GM19193 (cell line): ENCODE results near the gene PRODH2.

ENCODE experiments used
- POLR2A ChIP-seq: IDR thresholded peaks from 4 replicates; pipeline ENCODE4 v1.6.1; 2011; ENCODE audit not compliant: insufficient read depth, insufficient read length; ENCODE audit errors: extremely low read depth

Gene PRODH2

GRCh38 chr19:35779033-35779432, 33.6 kb downstream of the PRODH2 start:
- TF ChIP-seq POLR2A: no peak

DNA sequence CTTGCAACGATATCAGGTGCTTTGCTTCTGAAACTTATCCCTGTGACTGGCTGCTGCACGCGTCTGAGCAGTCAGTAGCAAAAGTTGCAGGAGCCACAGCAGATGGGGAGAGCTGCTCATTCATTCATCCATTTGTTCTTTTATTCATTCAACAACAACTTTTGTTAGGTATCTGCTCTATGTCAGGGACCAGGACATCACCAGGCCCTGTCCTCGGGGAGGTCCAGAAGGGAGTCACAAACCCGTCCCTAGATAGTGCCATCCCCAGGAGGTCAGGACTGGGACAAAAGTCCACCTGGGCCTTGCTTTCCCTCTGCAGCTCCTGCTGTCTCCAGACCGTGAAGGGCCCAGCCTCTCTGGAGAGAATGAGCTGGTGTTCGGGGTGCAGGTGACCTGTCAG, 34.7 kb downstream of the PRODH2 start:
- no peak for TF ChIP-seq POLR2A

- TF ChIP-seq POLR2A: no peak
These were observed 35.4 kb downstream of the PRODH2 start for GRCh38 chr19:35777086-35777841.

- TF ChIP-seq POLR2A: no peak
These were observed 36.4 kb downstream of the PRODH2 start for GRCh38 chr19:35776102-35776788.

GRCh38 chr19:35775298-35776101, 37.1 kb downstream of the PRODH2 start, which contains the start of gene ARHGAP33:
ARHGAP33 (plus strand) TSS chr19:35775564; CDS start chr19:35775659, 95 bp downstream.
- TF ChIP-seq POLR2A: peak; percentile 52

DNA sequence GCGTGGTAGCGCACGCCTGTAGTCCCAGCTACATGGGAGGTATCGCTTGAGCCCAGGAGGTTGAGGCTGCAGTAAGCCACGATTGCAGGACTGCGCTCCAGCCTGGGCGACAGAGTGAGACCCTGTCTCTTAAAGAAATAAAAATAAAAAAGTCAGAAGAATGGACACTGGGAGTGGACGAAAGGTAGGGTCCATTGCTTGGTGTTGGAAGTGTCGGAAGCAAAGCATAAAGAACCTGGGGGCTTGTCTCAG, 37.7 kb downstream of the PRODH2 start:
- TF ChIP-seq POLR2A: no peak

DNA sequence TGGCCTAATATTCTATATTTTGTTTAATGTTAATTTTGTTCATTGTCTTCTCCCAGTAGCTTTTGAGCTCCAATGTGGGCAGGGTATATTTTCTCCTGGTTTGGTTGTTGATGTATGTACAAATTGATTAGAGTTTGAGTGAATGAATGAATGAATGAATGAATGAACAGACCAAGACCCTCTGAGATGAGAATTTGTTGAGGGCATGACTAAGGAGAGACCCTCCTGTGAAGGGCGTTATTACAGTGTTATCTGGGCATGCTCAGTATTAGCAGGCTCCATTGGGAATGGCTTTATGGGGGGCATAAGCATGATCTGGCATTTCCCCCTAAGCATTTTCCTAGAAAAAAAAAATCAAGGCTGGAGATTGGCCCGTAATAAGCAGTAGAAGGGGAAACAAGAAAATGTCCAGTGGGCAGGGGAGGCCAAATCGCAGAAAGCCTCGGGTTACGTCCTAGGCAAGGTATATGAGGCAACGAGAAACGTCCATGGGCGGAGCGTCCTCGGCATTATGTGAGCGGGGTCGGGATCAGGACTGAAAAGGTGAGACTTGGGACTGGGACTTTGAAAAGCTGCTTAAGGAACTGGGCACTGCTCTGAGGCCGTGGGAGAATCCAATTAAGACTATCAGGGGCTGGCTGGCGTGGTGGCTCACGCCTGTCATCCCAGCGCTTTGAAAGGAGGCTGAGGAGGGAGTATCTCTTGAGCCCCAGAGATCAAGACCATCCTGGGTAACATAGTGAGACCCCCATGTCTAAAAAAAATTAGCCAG, 38.2 kb downstream of the PRODH2 start:
- TF ChIP-seq POLR2A: no peak

DNA sequence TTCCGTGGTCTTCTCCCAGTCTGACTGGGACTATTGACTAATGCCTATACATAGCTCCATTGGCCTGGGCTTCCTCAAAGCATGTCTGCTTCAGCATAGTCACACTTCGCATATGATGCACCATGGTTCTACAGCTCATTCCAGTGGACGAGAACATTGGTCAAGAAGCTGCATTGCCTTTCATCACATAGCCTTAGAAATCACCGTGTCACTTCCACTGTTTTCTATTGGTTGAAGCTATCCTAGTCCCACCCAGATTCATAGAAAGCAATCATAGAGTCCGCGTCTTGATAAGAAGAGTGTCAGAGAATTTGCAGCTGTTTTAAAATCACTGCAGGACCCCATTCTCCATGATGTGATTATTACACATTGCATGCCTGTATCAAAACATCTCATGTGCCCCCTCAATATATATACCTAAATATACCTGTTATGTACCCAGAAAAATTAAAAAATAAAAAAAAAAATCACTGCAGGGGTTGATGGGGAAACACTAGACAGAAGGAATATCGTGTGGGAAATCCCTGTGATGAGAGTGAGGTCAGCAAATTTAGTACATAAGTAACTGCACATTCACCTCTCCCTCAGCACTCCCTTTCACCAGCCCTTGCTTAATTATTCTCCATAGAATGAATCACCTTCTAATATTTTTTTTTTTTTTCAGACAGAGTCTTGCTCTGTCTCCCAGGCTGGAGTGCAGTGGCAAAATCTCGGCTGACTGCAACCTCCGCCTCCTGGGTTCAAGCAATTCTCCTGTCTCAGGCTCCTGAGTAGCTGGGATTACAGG, 39.4 kb downstream of the PRODH2 start:
- TF ChIP-seq POLR2A: no peak

DNA sequence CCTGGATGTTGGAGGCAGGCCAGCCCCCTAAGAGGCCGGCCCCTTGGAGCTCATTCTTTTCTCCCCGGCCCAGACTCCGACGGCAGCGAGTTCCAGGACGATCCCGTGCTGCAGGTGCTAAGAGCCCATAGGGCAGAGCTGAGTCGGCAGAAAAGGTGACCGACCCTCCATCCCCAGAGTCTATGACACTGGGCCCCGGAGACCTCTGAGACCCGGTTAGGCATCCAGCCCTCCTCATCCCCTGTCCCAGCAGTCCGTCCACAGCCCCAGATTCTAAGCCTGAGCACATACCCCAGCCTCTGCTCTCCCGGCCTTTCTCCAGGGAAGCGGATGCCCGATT, 44.6 kb downstream of the PRODH2 start:
- TF ChIP-seq POLR2A: no peak

GRCh38 chr19:35767288-35768081, 45.2 kb downstream of the PRODH2 start:
- no peak for TF ChIP-seq POLR2A

- no peak for TF ChIP-seq POLR2A
These were observed 46.0 kb downstream of the PRODH2 start for GRCh38 chr19:35766571-35767104.

- TF ChIP-seq POLR2A: no peak
These were observed 48.0 kb downstream of the PRODH2 start for GRCh38 chr19:35764432-35765315.

GRCh38 chr19:35760711-35761349, 51.8 kb downstream of the PRODH2 start:
- no peak for TF ChIP-seq POLR2A
